PFSK-1 (cell line): ENCODE results near the gene TMEM116.

Experiments used
- FOXP2 ChIP-seq: optimal IDR thresholded peaks from 2 replicates; pipeline ENCODE3; 2011; ENCODE audit warnings: borderline replicate concordance, control low read depth, inconsistent platforms; ENCODE audit not compliant: insufficient read depth; ENCODE audit errors: extremely low read length, extremely low read depth
- POLR2AphosphoS5 ChIP-seq: IDR thresholded peaks from 2 replicates; pipeline ENCODE4 v1.6.1; 2012; ENCODE audit warnings: low read depth, mild to moderate bottlenecking, control low read depth, low read length, moderate library complexity
- SIN3A ChIP-seq: IDR thresholded peaks from 2 replicates; pipeline ENCODE4 v1.6.1; 2012; ENCODE audit warnings: mild to moderate bottlenecking, low read length, moderate library complexity, borderline replicate concordance; ENCODE audit not compliant: insufficient read depth
- TAF1 ChIP-seq: IDR thresholded peaks from 2 replicates; pipeline ENCODE4 v1.6.1; 2012; ENCODE audit warnings: low read length, control low read depth, borderline replicate concordance; ENCODE audit not compliant: insufficient read depth
- TF ChIP-seq, protein P1 (sequence below), 2 experiments: IDR thresholded peaks; 2 replicates each; pipeline versions ENCODE4 v1.6.1 to v1.8.0; 2011 to 2012; ENCODE audit warnings: low read depth in 2 of 2, low read length in 2 of 2, control low read depth in 1 of 2, inconsistent platforms in 1 of 2, mild to moderate bottlenecking in 1 of 2, moderate library complexity in 1 of 2; ENCODE audit not compliant: insufficient read depth in 1 of 2

Gene TMEM116

DNA sequence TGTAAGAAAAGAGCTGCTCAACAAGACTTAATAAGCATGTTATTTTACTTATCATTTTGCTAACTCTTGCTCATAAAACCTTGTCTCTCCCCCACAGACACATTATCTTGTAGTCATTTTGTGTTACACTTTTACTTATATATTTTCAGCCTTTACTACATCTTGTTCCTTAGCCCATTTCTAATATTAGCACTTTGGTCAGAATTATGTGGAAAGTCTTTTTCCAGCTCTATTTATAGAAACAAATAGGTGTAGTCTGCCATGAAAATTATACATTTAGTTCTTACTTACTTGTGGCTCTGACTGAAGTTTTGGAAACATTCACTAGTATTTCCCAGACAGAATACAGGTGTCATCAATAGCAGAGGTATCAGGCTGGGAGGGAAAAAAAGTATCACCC lies 76.1 kb downstream of the TMEM116 start:
- TF ChIP-seq SIN3A, result no peak
- TF ChIP-seq TAF1, result no peak
- no peak for TF ChIP-seq FOXP2
- TF ChIP-seq, protein P1, sequence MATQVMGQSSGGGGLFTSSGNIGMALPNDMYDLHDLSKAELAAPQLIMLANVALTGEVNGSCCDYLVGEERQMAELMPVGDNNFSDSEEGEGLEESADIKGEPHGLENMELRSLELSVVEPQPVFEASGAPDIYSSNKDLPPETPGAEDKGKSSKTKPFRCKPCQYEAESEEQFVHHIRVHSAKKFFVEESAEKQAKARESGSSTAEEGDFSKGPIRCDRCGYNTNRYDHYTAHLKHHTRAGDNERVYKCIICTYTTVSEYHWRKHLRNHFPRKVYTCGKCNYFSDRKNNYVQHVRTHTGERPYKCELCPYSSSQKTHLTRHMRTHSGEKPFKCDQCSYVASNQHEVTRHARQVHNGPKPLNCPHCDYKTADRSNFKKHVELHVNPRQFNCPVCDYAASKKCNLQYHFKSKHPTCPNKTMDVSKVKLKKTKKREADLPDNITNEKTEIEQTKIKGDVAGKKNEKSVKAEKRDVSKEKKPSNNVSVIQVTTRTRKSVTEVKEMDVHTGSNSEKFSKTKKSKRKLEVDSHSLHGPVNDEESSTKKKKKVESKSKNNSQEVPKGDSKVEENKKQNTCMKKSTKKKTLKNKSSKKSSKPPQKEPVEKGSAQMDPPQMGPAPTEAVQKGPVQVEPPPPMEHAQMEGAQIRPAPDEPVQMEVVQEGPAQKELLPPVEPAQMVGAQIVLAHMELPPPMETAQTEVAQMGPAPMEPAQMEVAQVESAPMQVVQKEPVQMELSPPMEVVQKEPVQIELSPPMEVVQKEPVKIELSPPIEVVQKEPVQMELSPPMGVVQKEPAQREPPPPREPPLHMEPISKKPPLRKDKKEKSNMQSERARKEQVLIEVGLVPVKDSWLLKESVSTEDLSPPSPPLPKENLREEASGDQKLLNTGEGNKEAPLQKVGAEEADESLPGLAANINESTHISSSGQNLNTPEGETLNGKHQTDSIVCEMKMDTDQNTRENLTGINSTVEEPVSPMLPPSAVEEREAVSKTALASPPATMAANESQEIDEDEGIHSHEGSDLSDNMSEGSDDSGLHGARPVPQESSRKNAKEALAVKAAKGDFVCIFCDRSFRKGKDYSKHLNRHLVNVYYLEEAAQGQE (IDR thresholded peaks at IDR 0.05; ENCODE audit: insufficient read depth in 1 of 2, low read depth in 2 of 2, low read length in 2 of 2), result no peak
- TF ChIP-seq POLR2AphosphoS5, result no peak

DNA sequence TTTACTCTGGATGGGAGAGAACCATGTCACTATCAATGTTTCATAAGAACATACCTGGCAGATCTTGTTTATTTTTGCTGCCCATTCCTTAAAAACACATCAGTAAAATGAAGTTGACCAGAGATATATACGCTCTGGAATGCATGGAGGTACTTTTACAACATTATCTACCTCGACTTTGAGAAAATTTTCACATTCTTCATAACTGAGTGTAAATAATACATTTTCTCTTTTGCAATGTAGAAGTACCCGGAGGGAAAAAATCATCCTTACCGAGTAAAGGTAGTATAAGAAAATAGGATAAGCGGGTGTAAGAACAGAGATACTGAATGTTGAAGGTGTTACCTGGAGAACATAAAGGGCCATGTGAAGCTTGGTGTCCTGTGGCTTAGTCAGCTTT lies 80.7 kb downstream of the TMEM116 start:
- TF ChIP-seq TAF1 (no peak), POLR2AphosphoS5 (no peak), SIN3A (no peak), FOXP2 (no peak)
- TF ChIP-seq, protein P1 (IDR thresholded peaks at IDR 0.05; ENCODE audit: insufficient read depth in 1 of 2, low read depth in 2 of 2, low read length in 2 of 2), result no peak

DNA sequence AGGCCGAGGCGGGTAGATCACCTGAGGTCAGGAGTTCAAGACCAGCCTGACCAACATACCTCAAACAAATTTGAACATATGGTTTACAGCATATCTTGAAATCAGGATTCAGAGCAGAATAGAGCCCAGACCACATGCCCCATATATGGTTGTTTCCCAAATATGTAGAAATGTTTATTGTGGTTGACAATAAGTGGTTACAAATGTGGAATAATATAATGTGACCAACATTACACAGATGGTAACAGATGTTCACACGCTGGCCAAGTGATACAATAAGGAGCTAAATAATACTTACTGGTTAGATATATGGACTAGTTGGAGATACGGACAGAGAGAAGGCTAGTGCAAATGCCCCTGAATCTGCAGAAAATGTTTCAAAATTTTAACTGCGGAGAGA lies 85.6 kb downstream of the TMEM116 start:
- TF ChIP-seq FOXP2 (no peak), SIN3A (no peak), POLR2AphosphoS5 (no peak), TAF1 (no peak)
- TF ChIP-seq, protein P1 (IDR thresholded peaks at IDR 0.05; ENCODE audit: insufficient read depth in 1 of 2, low read depth in 2 of 2, low read length in 2 of 2), result no peak

DNA sequence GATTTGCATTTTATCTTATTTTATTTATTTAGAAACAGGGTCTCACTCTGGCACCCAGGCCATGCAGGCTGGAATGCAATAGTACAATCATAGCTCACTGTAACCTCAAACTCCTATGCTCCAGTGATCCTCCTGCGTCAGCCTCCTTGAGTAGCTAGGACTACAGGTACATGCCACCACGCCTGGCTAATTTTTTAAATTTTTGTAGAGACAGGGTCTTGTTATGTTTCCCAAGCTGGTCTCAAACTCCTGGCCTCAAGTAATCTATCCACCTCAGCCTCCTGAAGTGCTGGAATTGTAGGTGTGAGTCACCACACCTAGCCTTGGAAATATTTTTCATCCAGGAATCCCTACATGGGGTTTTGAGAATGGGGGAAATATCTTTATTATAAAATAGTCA lies 86.3 kb downstream of the TMEM116 start:
- no peak for TF ChIP-seq SIN3A
- no peak for TF ChIP-seq POLR2AphosphoS5
- no peak for TF ChIP-seq TAF1
- TF ChIP-seq FOXP2, result no peak
- TF ChIP-seq, protein P1 (IDR thresholded peaks at IDR 0.05; ENCODE audit: insufficient read depth in 1 of 2, low read depth in 2 of 2, low read length in 2 of 2), result no peak

DNA sequence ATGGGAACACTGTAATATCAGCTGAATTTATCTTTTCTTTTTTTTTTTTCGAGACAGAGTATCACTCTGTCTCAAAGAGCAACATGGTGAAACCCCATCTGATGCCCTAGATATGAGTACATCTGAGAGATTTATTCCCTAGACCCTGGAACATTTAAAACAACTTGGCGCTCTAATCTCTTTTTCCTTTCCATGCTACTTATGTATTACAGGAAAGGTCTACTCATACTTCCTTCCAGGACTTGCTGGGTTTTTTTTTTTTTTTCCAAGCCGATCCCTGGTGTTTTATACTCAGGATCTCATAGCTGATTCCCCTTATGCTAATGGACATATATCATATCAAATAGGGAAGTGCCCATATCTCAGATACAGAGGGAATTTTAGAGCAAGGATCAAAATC lies 87.8 kb downstream of the TMEM116 start:
- TF ChIP-seq POLR2AphosphoS5 (no peak), TAF1 (no peak), SIN3A (no peak), FOXP2 (no peak)
- TF ChIP-seq, protein P1 (IDR thresholded peaks at IDR 0.05; ENCODE audit: insufficient read depth in 1 of 2, low read depth in 2 of 2, low read length in 2 of 2), result no peak
